GM21390 (cell line): ENCODE results near the gene S100A2.
"Not testable (repeated sequence)": the region's sequence is repeated elsewhere in the genome, so short reads cannot be mapped to it uniquely, and the experiment has no call there.

Experiments used
- ATAC-seq: cut with Tn5 transposase; IDR thresholded peaks from one replicate; pipeline ENCODE4 v1.9.1; 2021; ENCODE audit not compliant: unreplicated experiment

S100A2 gene

GRCh38 chr1:153592748-153593147 lies 27.1 kb upstream of the S100A2 start:
- ATAC-seq = no peak

- no peak for ATAC-seq
Observed at GRCh38 chr1:153588482-153588881, 22.8 kb upstream of the S100A2 start.

GRCh38 chr1:153588033-153588432 lies 22.4 kb upstream of the S100A2 start:
- not testable (repeated sequence) for ATAC-seq

GRCh38 chr1:153587314-153587713 lies 21.7 kb upstream of the S100A2 start:
- ATAC-seq = no peak

- no peak for ATAC-seq
Observed at GRCh38 chr1:153586347-153586746, 20.7 kb upstream of the S100A2 start.

- no peak for ATAC-seq
Observed at GRCh38 chr1:153585006-153585405, 19.4 kb upstream of the S100A2 start.

- ATAC-seq = no peak
Observed at GRCh38 chr1:153583976-153584375, 18.3 kb upstream of the S100A2 start.

- ATAC-seq = not testable (repeated sequence)
Observed at GRCh38 chr1:153583514-153583913, 17.9 kb upstream of the S100A2 start.

- ATAC-seq = not testable (repeated sequence)
Observed at GRCh38 chr1:153582836-153583235, 17.2 kb upstream of the S100A2 start.

GRCh38 chr1:153578936-153579335 lies 13.3 kb upstream of the S100A2 start:
- ATAC-seq = no peak

- no peak for ATAC-seq
Observed at GRCh38 chr1:153578490-153578889, 12.8 kb upstream of the S100A2 start.

GRCh38 chr1:153577624-153578051 lies 12.0 kb upstream of the S100A2 start:
- no peak for ATAC-seq

GRCh38 chr1:153577138-153577537 lies 11.5 kb upstream of the S100A2 start:
- ATAC-seq = no peak

- not testable (repeated sequence) for ATAC-seq
Observed at GRCh38 chr1:153575497-153575896, 9.9 kb upstream of the S100A2 start.

- not testable (repeated sequence) for ATAC-seq
Observed at GRCh38 chr1:153575081-153575491, 9.4 kb upstream of the S100A2 start.

GRCh38 chr1:153573351-153573750 lies 7.7 kb upstream of the S100A2 start:
- no peak for ATAC-seq

- peak; percentile 60 for ATAC-seq
Observed at GRCh38 chr1:153572569-153573015, 6.9 kb upstream of the S100A2 start.

- no peak for ATAC-seq
Observed at GRCh38 chr1:153571706-153572105, 6.1 kb upstream of the S100A2 start.

GRCh38 chr1:153570874-153571273 lies 5.2 kb upstream of the S100A2 start:
- no peak for ATAC-seq

- ATAC-seq = no peak
Observed at GRCh38 chr1:153569465-153569864, 3.8 kb upstream of the S100A2 start.

GRCh38 chr1:153568367-153569099 lies 2.9 kb upstream of the S100A2 start:
- ATAC-seq = no peak

GRCh38 chr1:153567621-153568366 lies 2.1 kb upstream of the S100A2 start:
- no peak for ATAC-seq
